Panc1 (cell line): ENCODE data around the gene CXCR6.

ENCODE experiments used
- CTCF ChIP-seq: fragments of 450-650 bp; IDR thresholded peaks from 2 replicates; pipeline ENCODE4 v1.5.1; 2017; ENCODE audit warnings: mild to moderate bottlenecking
- POLR2AphosphoS5 ChIP-seq: IDR thresholded peaks from 2 replicates; pipeline ENCODE4 v1.6.1; 2012; ENCODE audit warnings: mild to moderate bottlenecking, low read depth, low read length, moderate library complexity
- SIN3A ChIP-seq: IDR thresholded peaks from 2 replicates; pipeline ENCODE4 v1.6.1; 2012; ENCODE audit warnings: low read depth, mild to moderate bottlenecking, low read length, moderate library complexity, borderline replicate concordance; ENCODE audit not compliant: insufficient read depth
- TCF7L2 ChIP-seq: IDR thresholded peaks from 2 replicates; pipeline ENCODE4 v1.6.1; 2011; ENCODE audit warnings: mild to moderate bottlenecking, low read depth, low read length, inconsistent platforms
- TF ChIP-seq, protein P1 (sequence below), 2 experiments: IDR thresholded peaks; 2 replicates each; pipeline ENCODE4 v1.6.1; 2011 to 2012; ENCODE audit warnings: low read depth in 2 of 2, control low read depth in 1 of 2, low read length in 1 of 2, mild to moderate bottlenecking in 1 of 2, moderate library complexity in 1 of 2; ENCODE audit not compliant: insufficient read depth in 1 of 2

GRCh38 chr3:45960289-45960688, 17.0 kb downstream of the CXCR6 start:
- TF ChIP-seq POLR2AphosphoS5, result no peak
- no peak for TF ChIP-seq CTCF
- TF ChIP-seq, protein P1, sequence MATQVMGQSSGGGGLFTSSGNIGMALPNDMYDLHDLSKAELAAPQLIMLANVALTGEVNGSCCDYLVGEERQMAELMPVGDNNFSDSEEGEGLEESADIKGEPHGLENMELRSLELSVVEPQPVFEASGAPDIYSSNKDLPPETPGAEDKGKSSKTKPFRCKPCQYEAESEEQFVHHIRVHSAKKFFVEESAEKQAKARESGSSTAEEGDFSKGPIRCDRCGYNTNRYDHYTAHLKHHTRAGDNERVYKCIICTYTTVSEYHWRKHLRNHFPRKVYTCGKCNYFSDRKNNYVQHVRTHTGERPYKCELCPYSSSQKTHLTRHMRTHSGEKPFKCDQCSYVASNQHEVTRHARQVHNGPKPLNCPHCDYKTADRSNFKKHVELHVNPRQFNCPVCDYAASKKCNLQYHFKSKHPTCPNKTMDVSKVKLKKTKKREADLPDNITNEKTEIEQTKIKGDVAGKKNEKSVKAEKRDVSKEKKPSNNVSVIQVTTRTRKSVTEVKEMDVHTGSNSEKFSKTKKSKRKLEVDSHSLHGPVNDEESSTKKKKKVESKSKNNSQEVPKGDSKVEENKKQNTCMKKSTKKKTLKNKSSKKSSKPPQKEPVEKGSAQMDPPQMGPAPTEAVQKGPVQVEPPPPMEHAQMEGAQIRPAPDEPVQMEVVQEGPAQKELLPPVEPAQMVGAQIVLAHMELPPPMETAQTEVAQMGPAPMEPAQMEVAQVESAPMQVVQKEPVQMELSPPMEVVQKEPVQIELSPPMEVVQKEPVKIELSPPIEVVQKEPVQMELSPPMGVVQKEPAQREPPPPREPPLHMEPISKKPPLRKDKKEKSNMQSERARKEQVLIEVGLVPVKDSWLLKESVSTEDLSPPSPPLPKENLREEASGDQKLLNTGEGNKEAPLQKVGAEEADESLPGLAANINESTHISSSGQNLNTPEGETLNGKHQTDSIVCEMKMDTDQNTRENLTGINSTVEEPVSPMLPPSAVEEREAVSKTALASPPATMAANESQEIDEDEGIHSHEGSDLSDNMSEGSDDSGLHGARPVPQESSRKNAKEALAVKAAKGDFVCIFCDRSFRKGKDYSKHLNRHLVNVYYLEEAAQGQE (IDR thresholded peaks at IDR 0.05; ENCODE audit: insufficient read depth in 1 of 2, low read depth in 2 of 2, low read length in 1 of 2), result no peak
- no peak for TF ChIP-seq SIN3A
- TF ChIP-seq TCF7L2, result no peak
